IMR-90 (cell line): ENCODE results near the gene RNASEH2B. TPM values are rescaled to one million over a fixed set of nuclear protein-coding genes. Genes with fewer than 3 reads are reported as not detected.

ENCODE experiments used
- ATAC-seq: fragments of 200-7000 bp; cut with Tn5 transposase; 2 replicates; pipeline ENCODE4 v1.9.1; 2020; ENCODE audit warnings: low read depth, mild to moderate bottlenecking, moderate library complexity
- BruUV-seq: library from RNA; stranded (reverse); fragments of 400-500 nt; replicated peaks from 2 replicates; lab custom pipeline; 2021; lab: Mats Ljungman, UMichigan
- CTCF ChIA-PET: fragments of 300-600 bp; formaldehyde crosslinking; extraction: SDS; loops from one replicate; lab custom pipeline; 2021; ENCODE audit warnings: antibody characterized with exemption; lab: Yijun Ruan, JAX
- POLR2A ChIA-PET: fragments of 300-600 bp; sonication (Branson Sonifier 250); formaldehyde crosslinking; loops from one replicate; lab custom pipeline; 2022; ENCODE audit warnings: antibody characterized with exemption; ENCODE audit not compliant: unreplicated experiment; lab: Charles Lee
- DNase-seq: peaks from one replicate; pipeline ENCODE4 v3.0.0; 2013
- H2AFZ ChIP-seq: replicated peaks from 2 replicates; pipeline ENCODE3; 2013; ENCODE audit warnings: low read length, mild to moderate bottlenecking; ENCODE audit not compliant: poor library complexity
- H2AK5ac ChIP-seq: 2 replicates; pipeline ENCODE4 v1.6.1; 2013; ENCODE audit warnings: low read depth, low read length, inconsistent platforms
- H2AK9ac ChIP-seq: replicated peaks from 2 replicates; pipeline ENCODE3; 2013; ENCODE audit warnings: mild to moderate bottlenecking, low read depth, low read length, moderate library complexity; ENCODE audit not compliant: poor library complexity
- H2BK120ac ChIP-seq: 2 replicates; pipeline ENCODE4 v1.6.1; 2013; ENCODE audit warnings: low read depth, low read length, inconsistent platforms
- H2BK15ac ChIP-seq: 3 replicates; pipeline ENCODE4 v1.6.1; 2013; ENCODE audit warnings: low read depth, low read length, inconsistent platforms
- H2BK20ac ChIP-seq: 2 replicates; pipeline ENCODE4 v1.6.1; 2013; ENCODE audit warnings: low read depth, mild to moderate bottlenecking, inconsistent platforms, low read length, moderate library complexity
- H2BK5ac ChIP-seq: 2 replicates; pipeline ENCODE4 v1.6.1; 2013; ENCODE audit warnings: mild to moderate bottlenecking, low read depth, low read length, inconsistent platforms; ENCODE audit not compliant: poor library complexity, severe bottlenecking
- H3K14ac ChIP-seq: replicated peaks from 2 replicates; pipeline ENCODE4 v1.6.1; 2013; ENCODE audit warnings: low read depth, low read length, inconsistent platforms
- H3K18ac ChIP-seq: 2 replicates; pipeline ENCODE4 v1.6.1; 2013; ENCODE audit warnings: low read depth, low read length, control low read depth
- H3K23ac ChIP-seq: 2 replicates; pipeline ENCODE4 v1.6.1; 2013; ENCODE audit warnings: low read depth, low read length, inconsistent platforms
- H3K27ac ChIP-seq: 2 replicates; pipeline ENCODE4 v1.5.1; 2013; ENCODE audit warnings: mild to moderate bottlenecking, control low read depth, low read length; ENCODE audit not compliant: insufficient read depth
- H3K27me3 ChIP-seq: 2 replicates; pipeline ENCODE4 v1.6.1; 2013; ENCODE audit warnings: low read length; ENCODE audit not compliant: control insufficient read depth, insufficient read depth
- H3K36me3 ChIP-seq: 2 replicates; pipeline ENCODE4 v1.6.1; 2013; ENCODE audit warnings: low read length, mixed read lengths; ENCODE audit not compliant: control insufficient read depth, insufficient read depth
- H3K4ac ChIP-seq: 2 replicates; pipeline ENCODE4 v1.6.1; 2013; ENCODE audit warnings: low read depth, low read length, inconsistent platforms
- H3K4me1 ChIP-seq: 2 replicates; pipeline ENCODE4 v1.6.1; 2013; ENCODE audit warnings: low read length, mixed read lengths; ENCODE audit not compliant: control insufficient read depth, insufficient read depth
- H3K4me2 ChIP-seq: 2 replicates; pipeline ENCODE4 v1.6.1; 2013; ENCODE audit warnings: low read depth, mild to moderate bottlenecking, control low read depth, low read length, moderate library complexity
- H3K4me3 ChIP-seq: 2 replicates; pipeline ENCODE4 v1.5.1; 2013; ENCODE audit warnings: low read depth, mild to moderate bottlenecking, control low read depth, low read length, moderate library complexity; ENCODE audit not compliant: insufficient read depth
- H3K56ac ChIP-seq: 2 replicates; pipeline ENCODE4 v1.6.1; 2013; ENCODE audit warnings: low read length, inconsistent platforms; ENCODE audit not compliant: insufficient read depth; ENCODE audit errors: extremely low read depth
- H3K79me1 ChIP-seq, 2 experiments: 2 replicates each; pipeline ENCODE4 v1.6.1; 2013; ENCODE audit warnings: low read length in 2 of 2, inconsistent platforms in 1 of 2, low read depth in 1 of 2
- H3K9ac ChIP-seq: 2 replicates; pipeline ENCODE4 v1.6.1; 2013; ENCODE audit warnings: low read depth, low read length, control low read depth
- H3K9me1 ChIP-seq: 2 replicates; pipeline ENCODE4 v1.6.1; 2013; ENCODE audit warnings: low read length, inconsistent platforms; ENCODE audit not compliant: insufficient read depth
- H3K9me3 ChIP-seq: 2 replicates; pipeline ENCODE4 v1.6.1; 2013; ENCODE audit warnings: low read length; ENCODE audit not compliant: control insufficient read depth, insufficient read depth
- H4K20me1 ChIP-seq: 2 replicates; pipeline ENCODE4 v1.6.1; 2013; ENCODE audit warnings: low read length, inconsistent platforms; ENCODE audit not compliant: insufficient read depth
- H4K5ac ChIP-seq: 2 replicates; pipeline ENCODE4 v1.6.1; 2013; ENCODE audit warnings: mild to moderate bottlenecking, low read depth, low read length, control low read depth
- H4K8ac ChIP-seq, 2 experiments: 2 replicates each; pipeline ENCODE4 v1.6.1; 2013; ENCODE audit warnings: low read depth in 2 of 2, low read length in 2 of 2, control low read depth in 1 of 2, inconsistent platforms in 1 of 2
- H4K91ac ChIP-seq: 2 replicates; pipeline ENCODE4 v1.6.1; 2013; ENCODE audit warnings: low read depth, low read length, inconsistent platforms; ENCODE audit not compliant: insufficient read depth
- BHLHE40 ChIP-seq: fragments of 150-350 bp; IDR thresholded peaks from 2 replicates; pipeline ENCODE4 v1.6.1; 2016; ENCODE audit warnings: mild to moderate bottlenecking, low read depth, low read length
- CEBPB ChIP-seq: IDR thresholded peaks from 2 replicates; pipeline ENCODE4 v1.6.1; 2012; ENCODE audit warnings: low read depth, low read length, improper control_type of control experiment
- CHD1 ChIP-seq: IDR thresholded peaks from 2 replicates; pipeline ENCODE4 v1.6.1; 2012; ENCODE audit warnings: low read depth, low read length, improper control_type of control experiment
- ELK1 ChIP-seq: fragments of 150-350 bp; IDR thresholded peaks from 2 replicates; pipeline ENCODE4 v1.6.1; 2016; ENCODE audit warnings: low read depth, mild to moderate bottlenecking, low read length, moderate library complexity, borderline replicate concordance
- FOS ChIP-seq: fragments of 150-350 bp; IDR thresholded peaks from 2 replicates; pipeline ENCODE4 v1.6.1; 2016; ENCODE audit warnings: low read depth, low read length
- MAFK ChIP-seq: IDR thresholded peaks from 2 replicates; pipeline ENCODE4 v1.6.1; 2012; ENCODE audit warnings: low read depth, low read length, improper control_type of control experiment
- MAZ ChIP-seq: IDR thresholded peaks from 2 replicates; pipeline ENCODE4 v1.6.1; 2012; ENCODE audit warnings: low read depth, mild to moderate bottlenecking, low read length, improper control_type of control experiment, moderate library complexity, borderline replicate concordance
- MXI1 ChIP-seq: IDR thresholded peaks from 2 replicates; pipeline ENCODE4 v1.6.1; 2012; ENCODE audit warnings: low read depth, mild to moderate bottlenecking, low read length, moderate library complexity, borderline replicate concordance
- NFE2L2 ChIP-seq: fragments of 150-350 bp; IDR thresholded peaks from 2 replicates; pipeline ENCODE4 v1.6.1; 2016; ENCODE audit warnings: low read depth, mild to moderate bottlenecking, low read length
- POLR2A ChIP-seq: IDR thresholded peaks from 2 replicates; pipeline ENCODE4 v1.6.1; 2012; ENCODE audit warnings: mild to moderate bottlenecking, low read depth, low read length
- RAD21 ChIP-seq: IDR thresholded peaks from 2 replicates; pipeline ENCODE4 v1.6.1; 2012; ENCODE audit warnings: low read length, improper control_type of control experiment
- RCOR1 ChIP-seq: IDR thresholded peaks from 2 replicates; pipeline ENCODE4 v1.6.1; 2012; ENCODE audit warnings: mild to moderate bottlenecking, low read length, improper control_type of control experiment; ENCODE audit not compliant: insufficient replicate concordance
- RFX5 ChIP-seq: IDR thresholded peaks from 2 replicates; pipeline ENCODE4 v1.8.0; 2012; ENCODE audit warnings: low read depth, mild to moderate bottlenecking, low read length, moderate library complexity
- SMC3 ChIP-seq: fragments of 150-350 bp; IDR thresholded peaks from 2 replicates; pipeline ENCODE4 v1.6.1; 2016; ENCODE audit warnings: low read depth, mild to moderate bottlenecking, antibody characterized with exemption, low read length, moderate library complexity
- USF2 ChIP-seq: fragments of 150-350 bp; IDR thresholded peaks from 2 replicates; pipeline ENCODE4 v1.6.1; 2017; ENCODE audit warnings: mild to moderate bottlenecking, antibody characterized with exemption, low read length, low read depth
- WGBS, 2 experiments: methylation state at CpG; one replicate each; pipeline versions ENCODE4 v1.1.5 to v1.1.7; 2013; ENCODE audit warnings: missing lambda C conversion rate in 2 of 2; ENCODE audit not compliant: insufficient read length in 1 of 2; ENCODE audit errors: extremely low coverage in 2 of 2; 5-methylcytosine and 5-hydroxymethylcytosine counted together
- dilution Hi-C: fragments of 300-500 bp; cut with HindIII; formaldehyde crosslinking; loops from one replicate; pipeline ENCODE4 v1.14.3; 2018; ENCODE audit warnings: low sequenced_read_pairs; ENCODE audit not compliant: unreplicated experiment
- in situ Hi-C: fragments of 300-500 bp; cut with MboI; formaldehyde crosslinking; loops from 3 replicates; pipeline ENCODE4 v1.14.3; 2019; ENCODE audit warnings: low sequenced_read_pairs, inconsistent platforms, mixed read lengths
- intact Hi-C: fragments of 100-400 bp; cut with micrococcal nuclease; formaldehyde crosslinking; loops from 2 replicates; pipeline ENCODE4 v1.10.0; 2022
- polyA plus RNA-seq, 3 experiments: library from polyadenylated mRNA; depleted of rRNA; stranded (reverse); fragments of >200 nt; gene quantifications; 2 replicates each; pipeline ENCODE4 v1.2.3, GENCODE V29; 2012; ENCODE audit warnings: low replicate concordance in 1 of 3
- total RNA-seq: library from RNA; depleted of rRNA; stranded (reverse); fragments of >200 nt; gene quantifications from 2 replicates; pipeline ENCODE4 v1.2.3, GENCODE V29; 2012
- TF ChIP-seq, protein P1 (sequence below): conservative IDR thresholded peaks from 2 replicates; pipeline ENCODE4 v1.5.1; 2012; ENCODE audit warnings: mild to moderate bottlenecking, low read depth, low read length, improper control_type of control experiment

The RNASEH2B gene
- total and polyA plus RNA-seq, 2 of the 4 experiments (the other 2 are of a cell fraction) = 11.2 to 14.2 TPM

- H3K9me3 ChIP-seq = no peaks in the 10 kb centered on the region
- H2BK5ac ChIP-seq = no peak overlapping the region
- ChIA-PET CTCF (no interaction called here), POLR2A (no interaction called here)
- H3K27me3 ChIP-seq = peaks cover 8% of the 10 kb centered on the region
- no peaks in the 10 kb centered on the region for H3K79me1 ChIP-seq
- in situ Hi-C loops = no loop called here
- no peak overlapping the region for H3K4me2 ChIP-seq
- BruUV-seq = no TSS peak
- no peaks in the 10 kb centered on the region for H3K36me3 ChIP-seq
- no peak overlapping the region for H3K18ac ChIP-seq
- no peak overlapping the region for H3K27ac ChIP-seq
- no peak overlapping the region for H2AK5ac ChIP-seq
- H3K4me3 ChIP-seq = no peak overlapping the region
- WGBS, 2 experiments = no CpG with 5 or more reads among the region's 5 CpGs
- no peaks in the 10 kb centered on the region for H4K20me1 ChIP-seq
- intact Hi-C loops = no loop called here
- no peak overlapping the region for H2BK20ac ChIP-seq
- no peak for ATAC-seq
- no peak overlapping the region for H3K23ac ChIP-seq
- no peaks in the 10 kb centered on the region for H3K4me1 ChIP-seq
- no peak for DNase-seq
- no peak overlapping the region for H3K56ac ChIP-seq
- H2AK9ac ChIP-seq = no peak overlapping the region
- H3K9ac ChIP-seq = no peak overlapping the region
- no peak overlapping the region for H3K4ac ChIP-seq
- no peak overlapping the region for H2BK120ac ChIP-seq
- H4K91ac ChIP-seq = no peak overlapping the region
- TF ChIP-seq RCOR1 (no peak), ELK1 (no peak), SMC3 (no peak), CEBPB (no peak), RFX5 (no peak), MXI1 (no peak), MAFK (no peak), BHLHE40 (no peak), RAD21 (no peak), USF2 (no peak), CHD1 (no peak), NFE2L2 (no peak), FOS (no peak), MAZ (no peak), POLR2A (no peak)
- TF ChIP-seq, protein P1, sequence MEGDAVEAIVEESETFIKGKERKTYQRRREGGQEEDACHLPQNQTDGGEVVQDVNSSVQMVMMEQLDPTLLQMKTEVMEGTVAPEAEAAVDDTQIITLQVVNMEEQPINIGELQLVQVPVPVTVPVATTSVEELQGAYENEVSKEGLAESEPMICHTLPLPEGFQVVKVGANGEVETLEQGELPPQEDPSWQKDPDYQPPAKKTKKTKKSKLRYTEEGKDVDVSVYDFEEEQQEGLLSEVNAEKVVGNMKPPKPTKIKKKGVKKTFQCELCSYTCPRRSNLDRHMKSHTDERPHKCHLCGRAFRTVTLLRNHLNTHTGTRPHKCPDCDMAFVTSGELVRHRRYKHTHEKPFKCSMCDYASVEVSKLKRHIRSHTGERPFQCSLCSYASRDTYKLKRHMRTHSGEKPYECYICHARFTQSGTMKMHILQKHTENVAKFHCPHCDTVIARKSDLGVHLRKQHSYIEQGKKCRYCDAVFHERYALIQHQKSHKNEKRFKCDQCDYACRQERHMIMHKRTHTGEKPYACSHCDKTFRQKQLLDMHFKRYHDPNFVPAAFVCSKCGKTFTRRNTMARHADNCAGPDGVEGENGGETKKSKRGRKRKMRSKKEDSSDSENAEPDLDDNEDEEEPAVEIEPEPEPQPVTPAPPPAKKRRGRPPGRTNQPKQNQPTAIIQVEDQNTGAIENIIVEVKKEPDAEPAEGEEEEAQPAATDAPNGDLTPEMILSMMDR = no peak
- no peak overlapping the region for H2AFZ ChIP-seq
- H3K14ac ChIP-seq = no peak overlapping the region
- no peak overlapping the region for H2BK15ac ChIP-seq
- H4K5ac ChIP-seq = no peak overlapping the region
- H4K8ac ChIP-seq = no peak overlapping the region
- dilution Hi-C loops = no loop called here
- H3K9me1 ChIP-seq = no peaks in the 10 kb centered on the region
Measured at GRCh38 chr13:50882816-50883435, 26.7 kb upstream of the RNASEH2B start.
